GM12891 (cell line): ENCODE measurements around the gene RRP15.
"Not testable (repeated sequence)": the region's sequence is repeated elsewhere in the genome, so short reads cannot be mapped to it uniquely, and the experiment has no call there.

Experiments used
- DNase-seq: peaks from one replicate; pipeline ENCODE4 v3.0.0; 2011; ENCODE audit warnings: low spot score; ENCODE audit not compliant: insufficient read length
- FAIRE-seq: peaks from 2 replicates; lab custom pipeline; 2011; peaks lifted over from hg19 to GRCh38; lab: Jason Lieb, UNC
- PAX5 ChIP-seq: IDR thresholded peaks from 2 replicates; pipeline ENCODE4 v1.6.1; 2011; ENCODE audit warnings: low read length, moderate library complexity, mild to moderate bottlenecking; ENCODE audit not compliant: insufficient read depth, severe bottlenecking
- POLR2A ChIP-seq: IDR thresholded peaks from 2 replicates; pipeline ENCODE4 v1.6.1; 2011; ENCODE audit warnings: low read depth, low read length, control low read depth
- POLR2AphosphoS5 ChIP-seq: IDR thresholded peaks from 2 replicates; pipeline ENCODE4 v1.6.1; 2011; ENCODE audit warnings: low read depth, low read length, control low read depth
- POU2F2 ChIP-seq: IDR thresholded peaks from 2 replicates; pipeline ENCODE4 v1.6.1; 2011; ENCODE audit warnings: low read depth, mild to moderate bottlenecking, control low read depth, low read length, moderate library complexity
- SPI1 ChIP-seq: IDR thresholded peaks from 2 replicates; pipeline ENCODE4 v1.6.1; 2011; ENCODE audit warnings: low read depth, low read length, control low read depth
- TAF1 ChIP-seq: IDR thresholded peaks from 2 replicates; pipeline ENCODE4 v1.6.1; 2011; ENCODE audit warnings: low read depth, low read length, control low read depth

The RRP15 gene

GRCh38 chr1:218305472-218306064, 20.5 kb downstream of the RRP15 start:
- no peak for FAIRE-seq

GRCh38 chr1:218312509-218312908, 27.4 kb downstream of the RRP15 start:
- no peak for FAIRE-seq
- DNase-seq: no peak
- TF ChIP-seq SPI1 (no peak), PAX5 (no peak), TAF1 (no peak), POLR2A (no peak), POU2F2 (no peak), POLR2AphosphoS5 (no peak)

More at GRCh38 chr1:218305472-218306064, 20.5 kb downstream of the RRP15 start:
- TF ChIP-seq POLR2A (no peak), TAF1 (no peak), POLR2AphosphoS5 (no peak), PAX5 (no peak), SPI1 (no peak), POU2F2 (no peak)
- no peak for DNase-seq

- TF ChIP-seq SPI1 (no peak), POLR2A (no peak), POLR2AphosphoS5 (no peak), PAX5 (no peak), TAF1 (no peak)
- FAIRE-seq: no peak
- DNase-seq: no peak
Measured at GRCh38 chr1:218314316-218314715, 29.2 kb downstream of the RRP15 start.

GRCh38 chr1:218315638-218316037, 30.5 kb downstream of the RRP15 start:
- DNase-seq (no peak), FAIRE-seq (no peak)
- no peak for TF ChIP-seq POU2F2
- TF ChIP-seq TAF1: no peak
- no peak for TF ChIP-seq SPI1

- DNase-seq: no peak
- TF ChIP-seq POLR2A (no peak), POU2F2 (no peak), TAF1 (no peak), SPI1 (no peak), PAX5 (no peak), POLR2AphosphoS5 (no peak)
- FAIRE-seq: no peak
Measured at GRCh38 chr1:218317061-218317460, 32.0 kb downstream of the RRP15 start.

GRCh38 chr1:218320182-218320581, 35.1 kb downstream of the RRP15 start:
- FAIRE-seq, DNase-seq: not testable (repeated sequence)

GRCh38 chr1:218322762-218323161, 37.7 kb downstream of the RRP15 start:
- no peak for FAIRE-seq
- no peak for DNase-seq
- TF ChIP-seq POLR2AphosphoS5 (no peak), SPI1 (no peak), PAX5 (no peak), TAF1 (no peak), POLR2A (no peak), POU2F2 (no peak)

GRCh38 chr1:218323568-218324225, 38.6 kb downstream of the RRP15 start:
- DNase-seq (no peak), FAIRE-seq (no peak)
- TF ChIP-seq POLR2A: no peak
- no peak for TF ChIP-seq PAX5
- TF ChIP-seq TAF1: no peak
- no peak for TF ChIP-seq POLR2AphosphoS5
- no peak for TF ChIP-seq POU2F2
- TF ChIP-seq SPI1: no peak

- no peak for FAIRE-seq
- TF ChIP-seq PAX5 (no peak), SPI1 (no peak), TAF1 (no peak), POLR2AphosphoS5 (no peak), POLR2A (no peak), POU2F2 (no peak)
- no peak for DNase-seq
Measured at GRCh38 chr1:218324226-218324580, 39.1 kb downstream of the RRP15 start.

GRCh38 chr1:218328769-218329168, 43.7 kb downstream of the RRP15 start:
- no peak for DNase-seq
- no peak for FAIRE-seq
- TF ChIP-seq TAF1 (no peak), POLR2AphosphoS5 (no peak), SPI1 (no peak), POU2F2 (no peak), PAX5 (no peak), POLR2A (no peak)
